Testis (tissue), 3 donors: ENCODE data around the gene ECI1. TPM values are rescaled to one million over a fixed set of nuclear protein-coding genes. Genes with fewer than 3 reads are reported as not detected.

Experiments
- DNase-seq: peaks from one replicate; pipeline ENCODE4 v3.0.0-alpha.2; 2019
- H3K27ac ChIP-seq, 2 donors: fragments of 200-600 bp; sonication (generic); one replicate each; pipeline ENCODE4 v1.5.1; 2019
- H3K27me3 ChIP-seq: fragments of 200-600 bp; sonication (generic); one replicate; pipeline ENCODE4 v1.5.1; 2019
- H3K36me3 ChIP-seq: fragments of 200-600 bp; sonication (generic); one replicate; pipeline ENCODE4 v1.5.1; 2017; ENCODE audit warnings: low read depth; ENCODE audit errors: missing control alignments
- H3K4me1 ChIP-seq: fragments of 200-600 bp; sonication (generic); one replicate; pipeline ENCODE4 v1.5.1; 2019
- H3K4me3 ChIP-seq, 2 donors: fragments of 200-600 bp; sonication (generic); one replicate each; pipeline ENCODE4 v1.5.1; 2017 to 2019
- H3K9me3 ChIP-seq: fragments of 200-600 bp; sonication (generic); one replicate; pipeline ENCODE4 v1.5.1; 2017
- POLR2A ChIP-seq: fragments of 450-650 bp; IDR thresholded peaks from one replicate; pipeline ENCODE4 v1.6.1; 2017; ENCODE audit warnings: antibody characterized with exemption, mild to moderate bottlenecking, moderate library complexity
- WGBS, 2 donors: methylation state at CpG; one replicate each; pipeline ENCODE4 v1.1.5; 2018; 5-methylcytosine and 5-hydroxymethylcytosine counted together
- intact Hi-C: fragments of 100-400 bp; cut with DNase I; formaldehyde crosslinking; loops from one replicate; pipeline ENCODE4 v1.15.1; 2023; ENCODE audit warnings: low total_unique reads
- polyA plus RNA-seq: library from polyadenylated mRNA; stranded (reverse); fragments of 350-450 nt; fragmentation: Illumina TruSeq; extraction: RNeasy Lipid Tissue Mini Kit (QIAGEN cat#74804); gene quantifications from one replicate; pipeline ENCODE4 v1.2.3, GENCODE V29; 2014; ENCODE audit warnings: low read depth, low replicate concordance; ENCODE audit not compliant: insufficient read depth
- total RNA-seq, 2 donors: library from RNA; depleted of rRNA; stranded (reverse); fragments of >200 nt; gene quantifications; one replicate each; pipeline ENCODE4 v1.2.3, GENCODE V29; 2016
- TF ChIP-seq, protein P1 (sequence below), 3 experiments: fragments of 450-650 bp in 2 of 3; fragments of 200-600 bp in 1 of 3; sonication (generic) in 1 of 3; IDR thresholded peaks; one replicate each; pipeline ENCODE4 v1.5.1; 2016 to 2019; ENCODE audit warnings: antibody characterized with exemption in 3 of 3, mild to moderate bottlenecking in 2 of 3, moderate library complexity in 1 of 3

The ECI1 gene
- total and polyA plus RNA-seq, 3 donors from 2014 or later, result 25.5 to 39.0 (median 36.1) TPM

DNA sequence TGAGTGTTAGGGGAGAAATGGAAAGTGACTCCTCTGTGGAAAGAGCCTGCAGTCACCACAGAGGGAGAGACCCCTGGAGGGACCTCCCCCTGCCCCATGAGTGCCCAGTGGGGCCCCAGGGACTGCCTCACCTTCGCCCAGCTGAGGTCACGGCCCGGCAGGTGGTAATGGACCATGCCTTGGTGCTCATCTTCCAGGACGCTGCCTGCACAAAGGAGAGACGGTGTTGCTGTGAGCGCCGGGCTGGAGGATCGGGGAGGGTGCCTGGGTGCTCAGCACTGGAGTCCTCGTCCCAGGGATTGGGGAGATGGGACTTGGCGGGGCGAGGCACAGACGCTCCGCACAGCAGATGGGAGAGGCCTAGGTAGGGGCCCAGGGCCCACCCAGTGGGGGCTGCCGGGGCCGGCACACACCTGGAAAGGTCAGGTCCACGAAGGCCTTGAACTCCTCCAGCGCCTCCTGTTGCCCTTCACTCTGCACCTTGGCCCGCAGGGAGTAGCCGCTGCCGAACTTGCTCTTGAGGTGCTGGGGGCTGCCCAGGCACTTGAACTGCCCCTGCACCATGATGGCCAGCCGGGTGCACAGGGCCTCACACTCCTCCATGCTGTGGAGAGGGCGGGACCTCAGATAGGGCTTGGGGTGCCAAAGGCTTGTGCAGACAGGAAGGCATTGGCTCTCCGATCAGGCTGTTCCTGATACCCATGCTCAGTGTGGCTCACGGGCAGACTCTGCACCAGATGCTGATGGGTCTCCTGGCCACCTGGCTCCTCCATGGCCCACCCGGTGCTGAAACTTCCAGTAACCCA, 26.3 kb upstream of the ECI1 start:
- 85 to 90% methylated on average over 13 to 22 of the region's 25 CpGs for WGBS, 2 donors
- TF ChIP-seq POLR2A, result no peak
- TF ChIP-seq, protein P1, sequence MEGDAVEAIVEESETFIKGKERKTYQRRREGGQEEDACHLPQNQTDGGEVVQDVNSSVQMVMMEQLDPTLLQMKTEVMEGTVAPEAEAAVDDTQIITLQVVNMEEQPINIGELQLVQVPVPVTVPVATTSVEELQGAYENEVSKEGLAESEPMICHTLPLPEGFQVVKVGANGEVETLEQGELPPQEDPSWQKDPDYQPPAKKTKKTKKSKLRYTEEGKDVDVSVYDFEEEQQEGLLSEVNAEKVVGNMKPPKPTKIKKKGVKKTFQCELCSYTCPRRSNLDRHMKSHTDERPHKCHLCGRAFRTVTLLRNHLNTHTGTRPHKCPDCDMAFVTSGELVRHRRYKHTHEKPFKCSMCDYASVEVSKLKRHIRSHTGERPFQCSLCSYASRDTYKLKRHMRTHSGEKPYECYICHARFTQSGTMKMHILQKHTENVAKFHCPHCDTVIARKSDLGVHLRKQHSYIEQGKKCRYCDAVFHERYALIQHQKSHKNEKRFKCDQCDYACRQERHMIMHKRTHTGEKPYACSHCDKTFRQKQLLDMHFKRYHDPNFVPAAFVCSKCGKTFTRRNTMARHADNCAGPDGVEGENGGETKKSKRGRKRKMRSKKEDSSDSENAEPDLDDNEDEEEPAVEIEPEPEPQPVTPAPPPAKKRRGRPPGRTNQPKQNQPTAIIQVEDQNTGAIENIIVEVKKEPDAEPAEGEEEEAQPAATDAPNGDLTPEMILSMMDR (IDR thresholded peaks at IDR 0.05), result no peak
- no peak overlapping the region for H3K4me3 ChIP-seq
- DNase-seq, result no peak
- H3K27me3 ChIP-seq, result no peaks in the 10 kb centered on the region
- no peak overlapping the region for H3K27ac ChIP-seq
- H3K9me3 ChIP-seq, result no peaks in the 10 kb centered on the region
- intact Hi-C loops, result no loop called here
- no peaks in the 10 kb centered on the region for H3K36me3 ChIP-seq
- no peaks in the 10 kb centered on the region for H3K4me1 ChIP-seq

DNA sequence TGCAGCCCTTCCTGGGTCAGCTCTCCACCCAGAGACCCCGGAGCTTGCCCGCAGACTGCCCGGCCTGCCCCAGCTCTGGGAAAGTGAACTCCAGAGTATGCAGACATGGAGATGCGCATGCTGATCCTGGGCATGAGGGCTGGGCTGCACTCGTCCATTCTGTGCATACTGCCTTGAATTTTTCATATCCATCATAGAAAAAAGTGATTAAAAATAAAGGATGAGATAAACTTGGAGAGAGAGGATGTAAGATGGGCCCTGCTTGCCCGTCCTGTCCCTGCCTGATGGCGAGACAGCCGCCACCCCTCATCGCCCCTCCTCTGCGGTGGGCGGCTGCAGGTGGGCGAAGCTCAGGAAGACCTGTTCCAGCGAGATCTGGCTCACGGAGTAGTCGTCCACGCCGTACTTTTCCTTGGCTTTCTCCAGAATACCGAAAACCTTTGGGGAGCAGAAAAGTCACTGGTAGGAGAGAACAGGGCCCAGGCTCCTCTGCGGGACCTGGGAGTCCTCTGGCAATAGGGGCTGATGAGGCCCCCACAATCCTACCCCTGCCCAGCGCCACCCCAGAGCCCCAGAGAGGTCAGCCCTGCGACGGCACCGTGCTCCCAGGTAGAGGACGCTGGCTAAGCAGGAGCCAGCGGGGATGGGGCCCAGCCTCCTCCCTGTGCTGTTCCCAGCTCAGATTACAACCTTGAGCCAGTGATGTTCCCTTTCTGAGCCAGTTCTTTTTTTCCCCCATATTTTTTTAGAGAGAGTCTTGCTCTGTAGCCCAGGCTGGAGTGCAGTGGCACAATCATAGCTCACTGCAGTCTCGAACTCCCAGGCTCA, 25.2 kb upstream of the ECI1 start:
- intact Hi-C loops, result no loop called here
- H3K27ac ChIP-seq, result no peak overlapping the region
- WGBS, 2 donors, result 79 to 82% methylated on average over 21 to 26 of the region's 26 CpGs
- TF ChIP-seq POLR2A, result no peak
- TF ChIP-seq, protein P1 (IDR thresholded peaks at IDR 0.05), result no peak
- no peaks in the 10 kb centered on the region for H3K27me3 ChIP-seq
- no peaks in the 10 kb centered on the region for H3K4me1 ChIP-seq
- H3K36me3 ChIP-seq, result no peaks in the 10 kb centered on the region
- H3K9me3 ChIP-seq, result no peaks in the 10 kb centered on the region
- DNase-seq, result no peak
- H3K4me3 ChIP-seq, result no peak overlapping the region

DNA sequence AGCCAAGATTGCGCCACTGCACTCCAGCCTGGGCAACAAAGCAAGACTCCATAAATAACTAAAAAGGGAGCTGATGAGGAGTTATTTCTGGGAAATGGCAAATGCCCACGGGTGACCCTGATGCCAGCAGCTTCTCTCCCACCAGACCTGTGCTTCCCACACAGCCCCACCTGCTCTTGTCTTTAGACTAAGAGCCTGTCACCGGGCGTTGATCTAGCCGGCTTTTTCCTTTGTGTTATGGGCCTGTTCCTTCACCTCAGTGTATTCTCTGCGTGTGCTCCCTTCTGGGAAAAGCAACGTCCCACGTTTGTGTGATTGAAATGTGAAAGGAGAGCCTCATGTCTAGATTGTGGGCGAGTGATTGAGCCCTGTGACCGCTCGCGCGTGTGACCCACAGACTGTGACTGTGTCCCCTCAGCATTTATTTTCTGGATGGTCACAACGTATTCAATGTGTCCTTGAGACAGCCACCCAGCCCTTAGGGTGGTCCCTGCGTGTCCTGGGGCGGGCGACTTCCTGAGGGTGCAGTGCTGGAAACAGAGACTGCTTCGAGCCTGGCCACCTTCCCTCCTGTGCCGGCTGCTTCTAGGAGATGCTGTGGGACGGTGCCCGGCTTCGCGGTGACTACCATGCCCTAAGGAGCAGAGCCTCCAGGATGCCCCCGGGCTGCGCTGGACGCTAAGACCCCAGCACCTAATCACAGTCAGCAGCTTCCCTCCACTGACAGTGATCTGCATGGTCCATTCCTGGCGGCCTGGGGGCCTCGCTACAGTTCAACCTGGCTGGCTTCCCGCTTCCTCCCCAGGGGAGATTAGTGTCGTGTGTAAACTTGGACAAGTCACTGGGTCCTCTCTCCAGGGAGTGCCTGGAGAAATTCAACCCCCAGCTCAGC, 24.3 kb upstream of the ECI1 start:
- WGBS, 2 donors, result 85% methylated on average over 18 to 30 of the region's 30 CpGs
- no peak overlapping the region for H3K4me3 ChIP-seq
- TF ChIP-seq POLR2A, result no peak
- TF ChIP-seq, protein P1 (IDR thresholded peaks at IDR 0.05), result no peak
- intact Hi-C loops, result no loop called here
- DNase-seq, result no peak
- no peaks in the 10 kb centered on the region for H3K9me3 ChIP-seq
- no peaks in the 10 kb centered on the region for H3K4me1 ChIP-seq
- H3K27me3 ChIP-seq, result no peaks in the 10 kb centered on the region
- no peak overlapping the region for H3K27ac ChIP-seq
- H3K36me3 ChIP-seq, result no peaks in the 10 kb centered on the region

DNA sequence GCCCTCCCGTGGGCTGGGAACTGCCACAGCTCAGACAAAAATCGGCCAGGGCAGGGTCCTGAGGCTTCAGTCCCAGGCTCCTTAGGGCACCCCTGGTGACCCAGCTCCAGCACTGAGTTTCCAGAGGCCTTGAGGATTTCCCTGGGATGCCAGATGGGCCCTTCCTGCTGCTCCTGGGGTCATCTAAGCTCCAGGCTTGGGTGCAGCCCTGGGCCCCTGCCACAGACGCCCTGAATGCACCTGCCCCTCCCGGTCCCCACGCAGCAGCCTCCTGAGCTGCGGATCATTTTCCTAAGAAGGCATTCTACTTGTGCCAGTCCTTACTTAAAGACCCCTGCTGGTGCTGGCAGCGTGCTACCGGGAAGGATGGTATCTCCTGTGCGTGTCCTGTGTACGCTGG, 22.5 kb upstream of the ECI1 start:
- Histone ChIP-seq H3K4me1 (peaks cover 10% of the 10 kb centered on the region), H3K36me3 (no peaks in the 10 kb centered on the region), H3K4me3 (no peak overlapping the region), H3K27ac (no peak overlapping the region), H3K9me3 (no peaks in the 10 kb centered on the region), H3K27me3 (no peaks in the 10 kb centered on the region)
- no peak for DNase-seq
- WGBS, 2 donors, result 79 to 90% methylated on average over 6 to 10 of the region's 10 CpGs
- intact Hi-C loops, result no loop called here
- TF ChIP-seq POLR2A, result no peak
- TF ChIP-seq, protein P1 (IDR thresholded peaks at IDR 0.05), result no peak
